H1 (cell line): ENCODE data around the gene PRKCA. TPM values are rescaled to one million over a fixed set of nuclear protein-coding genes. Genes with fewer than 3 reads are reported as not detected.

Experiments used
- CTCF ChIA-PET: fragments of 300-600 bp; sonication (Branson Sonifier 250); formaldehyde crosslinking; loops from one replicate; lab custom pipeline; 2021; ENCODE audit not compliant: partially characterized antibody; lab: Charles Lee
- POLR2A ChIA-PET: fragments of 300-600 bp; sonication (Branson Sonifier 250); formaldehyde crosslinking; loops from one replicate; lab custom pipeline; 2021; ENCODE audit warnings: inconsistent platforms; ENCODE audit not compliant: partially characterized antibody; lab: Charles Lee
- DNase-seq, 2 experiments: peaks; one replicate each; pipeline versions ENCODE4 v3.0.0 to v3.0.0-alpha.2; 2010 to 2022; ENCODE audit warnings: low spot score in 2 of 2, low read depth in 1 of 2, mixed read lengths in 1 of 2
- FAIRE-seq: peaks from 2 replicates; lab custom pipeline; 2011; peaks lifted over from hg19 to GRCh38; lab: Jason Lieb, UNC
- H2AFZ ChIP-seq: 2 replicates; pipeline ENCODE4 v1.8.1; 2012; ENCODE audit warnings: low read length, inconsistent platforms
- H2AK5ac ChIP-seq: 2 replicates; pipeline ENCODE4 v1.6.1; 2013; ENCODE audit warnings: low read depth, low read length
- H2BK120ac ChIP-seq: replicated peaks from 2 replicates; pipeline ENCODE3; 2013; ENCODE audit warnings: low read depth, low read length, inconsistent platforms
- H2BK12ac ChIP-seq: 2 replicates; pipeline ENCODE4 v1.6.1; 2013; ENCODE audit warnings: low read depth, low read length
- H2BK15ac ChIP-seq: 2 replicates; pipeline ENCODE4 v1.6.1; 2013; ENCODE audit warnings: low read length
- H2BK20ac ChIP-seq: 2 replicates; pipeline ENCODE4 v1.6.1; 2013; ENCODE audit warnings: low read length
- H2BK5ac ChIP-seq: 2 replicates; pipeline ENCODE4 v1.6.1; 2013; ENCODE audit warnings: low read depth, low read length
- H3K14ac ChIP-seq: 2 replicates; pipeline ENCODE4 v1.6.1; 2013; ENCODE audit warnings: inconsistent platforms; ENCODE audit not compliant: insufficient read length
- H3K18ac ChIP-seq: 2 replicates; pipeline ENCODE4 v1.6.1; 2013; ENCODE audit warnings: low read length; ENCODE audit errors: extremely low read depth
- H3K23ac ChIP-seq: 2 replicates; pipeline ENCODE4 v1.6.1; 2013; ENCODE audit warnings: inconsistent platforms; ENCODE audit not compliant: insufficient read length
- H3K23me2 ChIP-seq: 2 replicates; pipeline ENCODE4 v1.6.1; 2013; ENCODE audit warnings: low read depth, low read length
- H3K27ac ChIP-seq: 2 replicates; pipeline ENCODE4 v1.6.1; 2011; ENCODE audit warnings: low read depth, low read length, inconsistent platforms
- H3K27me3 ChIP-seq, 4 experiments: replicated peaks in 1 of 4; 1 replicate in 1 of 4; 2 replicates in 3 of 4; pipeline versions ENCODE4 v1.6.1 to v1.8.1; 2011 to 2013; ENCODE audit warnings: low read length in 3 of 4, mild to moderate bottlenecking in 3 of 4, inconsistent platforms in 2 of 4, mixed read lengths in 2 of 4, moderate library complexity in 1 of 4; ENCODE audit not compliant: control insufficient read depth in 3 of 4, insufficient read depth in 3 of 4; ENCODE audit errors: extremely low read depth in 1 of 4
- H3K36me3 ChIP-seq, 4 experiments: 2 replicates each; pipeline versions ENCODE4 v1.6.1 to v1.8.1; 2011 to 2013; ENCODE audit warnings: mild to moderate bottlenecking in 4 of 4, low read length in 3 of 4, moderate library complexity in 2 of 4, control low read depth in 1 of 4, inconsistent platforms in 1 of 4; ENCODE audit not compliant: insufficient read depth in 4 of 4, control insufficient read depth in 2 of 4
- H3K4ac ChIP-seq: replicated peaks from 2 replicates; pipeline ENCODE3; 2013; ENCODE audit warnings: low read length, low read depth, mixed read lengths, inconsistent platforms; ENCODE audit not compliant: insufficient read length
- H3K4me1 ChIP-seq, 4 experiments: replicated peaks in 1 of 4; 1 replicate in 1 of 4; 2 replicates in 3 of 4; pipeline versions ENCODE4 v1.6.1 to v1.8.1; 2011 to 2013; ENCODE audit warnings: low read length in 3 of 4, inconsistent platforms in 2 of 4, mixed read lengths in 1 of 4; ENCODE audit not compliant: insufficient read depth in 4 of 4, control insufficient read depth in 3 of 4
- H3K4me2 ChIP-seq, 2 experiments: 2 replicates each; pipeline versions ENCODE4 v1.6.1 to v1.8.1; 2011 to 2013; ENCODE audit warnings: low read depth in 2 of 2, low read length in 2 of 2, control low read depth in 1 of 2, inconsistent platforms in 1 of 2, mild to moderate bottlenecking in 1 of 2; ENCODE audit not compliant: insufficient read depth in 1 of 2
- H3K4me3 ChIP-seq, 4 experiments: fragments of 200-600, 300-600 bp in 1 of 4; sonication (generic), shearing (Covaris generic), sonication (Bioruptor Twin) in 1 of 4; 2 replicates each; pipeline versions ENCODE4 v1.5.1 to v1.8.1; 2011 to 2016; ENCODE audit warnings: low read length in 4 of 4, low read depth in 3 of 4, control low read depth in 2 of 4, inconsistent platforms in 2 of 4, mild to moderate bottlenecking in 2 of 4, mixed read lengths in 1 of 4, moderate library complexity in 1 of 4; ENCODE audit not compliant: insufficient read depth in 2 of 4; ENCODE audit errors: extremely low read depth in 1 of 4
- H3K56ac ChIP-seq: replicated peaks from 2 replicates; pipeline ENCODE3; 2013; ENCODE audit warnings: low read depth, mild to moderate bottlenecking, mixed read lengths, low read length, inconsistent platforms; ENCODE audit not compliant: insufficient read length
- H3K79me1 ChIP-seq: 2 replicates; pipeline ENCODE4 v1.6.1; 2013; ENCODE audit warnings: low read depth, low read length, control low read depth
- H3K79me2 ChIP-seq, 2 experiments: 2 replicates each; pipeline versions ENCODE4 v1.6.1 to v1.8.1; 2012 to 2013; ENCODE audit warnings: low read length in 2 of 2, mild to moderate bottlenecking in 2 of 2, inconsistent platforms in 1 of 2; ENCODE audit not compliant: insufficient read depth in 2 of 2, control insufficient read depth in 1 of 2
- H3K9ac ChIP-seq, 4 experiments: replicated peaks in 1 of 4; 1 replicate in 1 of 4; 2 replicates in 3 of 4; pipeline versions ENCODE4 v1.6.1 to v1.8.1; 2011 to 2013; ENCODE audit warnings: low read depth in 3 of 4, low read length in 3 of 4, control low read depth in 2 of 4, mild to moderate bottlenecking in 2 of 4, moderate library complexity in 2 of 4, inconsistent platforms in 1 of 4; ENCODE audit errors: extremely low read depth in 1 of 4
- H3K9me3 ChIP-seq, 2 experiments: 2 replicates each; pipeline versions ENCODE4 v1.6.1 to v1.8.1; 2012 to 2013; ENCODE audit warnings: mild to moderate bottlenecking in 2 of 2, moderate library complexity in 2 of 2, control low read depth in 1 of 2, inconsistent platforms in 1 of 2, low read depth in 1 of 2, low read length in 1 of 2, mixed read lengths in 1 of 2; ENCODE audit not compliant: insufficient read depth in 2 of 2
- H4K20me1 ChIP-seq, 2 experiments: replicated peaks in 1 of 2; 2 replicates each; pipeline versions ENCODE3 to v1.8.1; 2011 to 2013; ENCODE audit warnings: inconsistent platforms in 2 of 2, low read length in 2 of 2, mild to moderate bottlenecking in 1 of 2; ENCODE audit not compliant: insufficient read depth in 2 of 2, control insufficient read depth in 1 of 2
- H4K5ac ChIP-seq: 2 replicates; pipeline ENCODE4 v1.6.1; 2013; ENCODE audit warnings: low read length, low read depth, mixed read lengths, inconsistent platforms; ENCODE audit not compliant: insufficient read length
- H4K8ac ChIP-seq: 2 replicates; pipeline ENCODE4 v1.8.0; 2013; ENCODE audit warnings: mild to moderate bottlenecking, moderate library complexity, low read length, inconsistent platforms; ENCODE audit not compliant: insufficient read depth; ENCODE audit errors: extremely low read depth
- H4K91ac ChIP-seq: replicated peaks from 2 replicates; pipeline ENCODE3; 2013; ENCODE audit warnings: low read length, mixed read lengths, inconsistent platforms; ENCODE audit not compliant: insufficient read length
- CBX5 ChIP-seq: fragments of 300-800, 300-1000 bp; sonication (generic); IDR thresholded peaks from 2 replicates; pipeline ENCODE4 v1.7.1; 2016; ENCODE audit warnings: antibody characterized with exemption, low read length, low read depth
- CHD1 ChIP-seq: IDR thresholded peaks from 2 replicates; pipeline ENCODE4 v1.6.1; 2012; ENCODE audit warnings: low read depth, low read length, improper control_type of control experiment
- EP300 ChIP-seq, 2 experiments: IDR thresholded peaks; 1 replicate in 1 of 2; 2 replicates in 1 of 2; pipeline ENCODE4 v1.6.1; 2011 to 2012; ENCODE audit warnings: low read depth in 2 of 2, low read length in 2 of 2, mild to moderate bottlenecking in 2 of 2, borderline replicate concordance in 1 of 2, inconsistent platforms in 1 of 2, moderate library complexity in 1 of 2
- GTF2F1 ChIP-seq: IDR thresholded peaks from 2 replicates; pipeline ENCODE4 v1.6.1; 2012; ENCODE audit warnings: low read depth, low read length, improper control_type of control experiment, borderline replicate concordance
- PHF8 ChIP-seq: fragments of 200-600 bp; sonication (generic); conservative IDR thresholded peaks from 2 replicates; pipeline ENCODE4 v1.7.1; 2012; ENCODE audit warnings: low read depth, mild to moderate bottlenecking, inconsistent platforms, low read length, moderate library complexity
- SIN3A ChIP-seq, 2 experiments: IDR thresholded peaks in 1 of 2; conservative IDR thresholded peaks in 1 of 2; 2 replicates each; pipeline ENCODE4 v1.6.1; 2011 to 2012; ENCODE audit warnings: low read length in 2 of 2, improper control_type of control experiment in 1 of 2, low read depth in 1 of 2, mild to moderate bottlenecking in 1 of 2
- WGBS, 2 experiments: shearing (Covaris generic) in 1 of 2; methylation state at CpG; one replicate each; pipeline versions ENCODE4 v1.1.6 to v1.1.7; 2013 to 2015; ENCODE audit warnings: low lambda C conversion rate in 2 of 2, mixed read lengths in 2 of 2, inconsistent platforms in 1 of 2, low coverage in 1 of 2, missing lambda C conversion rate in 1 of 2; ENCODE audit not compliant: insufficient replicate concordance in 2 of 2, insufficient coverage in 1 of 2, insufficient read length in 1 of 2; ENCODE audit errors: extremely low coverage in 1 of 2, missing lambda C conversion rate in 1 of 2; 5-methylcytosine and 5-hydroxymethylcytosine counted together
- polyA plus RNA-seq, 7 experiments: library from polyadenylated mRNA; depleted of rRNA in 3 of 7; stranded (reverse) in 5 of 7; unstranded in 2 of 7; fragments of >200 nt in 5 of 7; fragments of 200-250 nt in 2 of 7; gene quantifications; 1 replicate in 5 of 7; 2 replicates in 1 of 7; 4 replicates in 1 of 7; pipeline versions ENCODE4 v1.2.1 to v1.2.3, GENCODE V29; 2011 to 2013; ENCODE audit warnings: missing spikeins in 2 of 7, mixed read lengths in 2 of 7
- total RNA-seq: library from RNA; stranded (reverse); fragmentation: NEBNext Ultra II Directional; extraction: Animal tissue kit (Norgen Biotek cat#: 25700); gene quantifications from 2 replicates; pipeline ENCODE4 v1.2.1, GENCODE V29; 2021

The PRKCA gene
- total and polyA plus RNA-seq, 2 of the 8 experiments (the other 6 are each of a cell fraction or from before 2014, with no cell fraction given), result 5.8 to 17.8 TPM

DNA sequence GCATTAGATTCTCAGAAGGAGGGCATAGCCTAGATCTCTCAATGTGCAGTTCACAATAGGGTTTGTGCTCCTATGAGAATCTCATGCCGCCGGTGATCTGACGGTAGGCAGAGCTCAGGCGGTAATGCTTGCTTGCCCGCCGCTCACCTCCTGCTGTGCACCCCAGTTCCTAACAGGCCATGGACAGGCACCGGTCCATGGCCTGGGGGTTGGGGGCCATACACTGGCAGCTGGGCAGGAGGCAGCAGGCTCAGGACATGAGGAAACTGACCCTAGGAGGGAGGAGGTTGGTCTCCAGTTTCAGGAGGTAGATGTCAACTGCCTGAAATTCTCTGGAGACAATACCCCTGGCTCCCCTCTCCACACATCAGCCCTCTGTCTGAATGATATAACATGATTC is 287.5 kb downstream of the PRKCA start:
- Histone ChIP-seq H3K4me3 (no peak overlapping the region), H3K27ac (no peak overlapping the region), H2BK15ac (no peak overlapping the region), H3K79me1 (no peaks in the 10 kb centered on the region; the same call in 1 of the 2 replicates), H2BK5ac (no peak overlapping the region), H2BK20ac (no peak overlapping the region), H3K36me3 (no peaks in the 10 kb centered on the region), H3K23me2 (no peaks in the 10 kb centered on the region), H2AFZ (no peak overlapping the region), H3K56ac (no peak overlapping the region), H3K79me2 (no peaks in the 10 kb centered on the region), H4K5ac (no peak overlapping the region), H3K14ac (no peak overlapping the region), H3K9ac (no peak overlapping the region), H4K20me1 (no peaks in the 10 kb centered on the region), H3K18ac (no peak overlapping the region), H3K4ac (no peak overlapping the region), H3K4me1 (peaks cover 0 to 3% (median 0%) of the 10 kb centered on the region in 4 experiments; a peak in 1 of 7 replicates), H3K4me2 (no peak overlapping the region), H3K27me3 (no peaks in the 10 kb centered on the region), H4K91ac (no peak overlapping the region), H2AK5ac (no peak overlapping the region), H4K8ac (no peak overlapping the region), H3K23ac (no peak overlapping the region), H2BK12ac (no peak overlapping the region), H2BK120ac (no peak overlapping the region), H3K9me3 (no peaks in the 10 kb centered on the region; a peak in 1 of 4 replicates)
- CTCF ChIA-PET, result interaction anchor here (0.5 to 1.3 kb wide), 4 partner anchors 14 to 215 kb away, joined by 3 to 5 read pairs (median 4); no protein-coding TSS in a partner anchor
- no peak for DNase-seq
- FAIRE-seq, result no peak
- 96% methylated on average over 7 of the region's 7 CpGs; no CpG with 5 or more reads in 1 of the 2 experiments for WGBS, 2 experiments
- POLR2A ChIA-PET, result interaction anchor here (0.7 to 1.0 kb wide), 2 partner anchors 10 to 115 kb away, joined by 3 read pairs; no protein-coding TSS in a partner anchor
- TF ChIP-seq EP300 (IDR thresholded peaks at IDR 0.05; ENCODE audit: borderline replicate concordance in 1 of 2, low read depth in 2 of 2, low read length in 2 of 2), result no peak
- TF ChIP-seq SIN3A (conservative IDR thresholded peaks at IDR 0.05 in 1 of 2, IDR thresholded peaks at IDR 0.05 in 1 of 2; ENCODE audit: low read depth in 1 of 2, low read length in 2 of 2), result no peak
- TF ChIP-seq CHD1, result no peak
- TF ChIP-seq GTF2F1, result no peak
- TF ChIP-seq PHF8, result no peak
- TF ChIP-seq CBX5, result no peak
